CD4-positive, alpha-beta T cell (primary cell): ENCODE results near the gene CADPS. TPM values are rescaled to one million over a fixed set of nuclear protein-coding genes. Genes with fewer than 3 reads are reported as not detected.

ENCODE experiments used
- ATAC-seq: fragments of 200-7000 bp; cut with Tn5 transposase; one replicate; pipeline ENCODE4 v1.10.0; 2022; ENCODE audit warnings: mild to moderate bottlenecking; ENCODE audit not compliant: poor library complexity
- CTCF ChIA-PET: fragments of 350-600 bp; sonication (Branson Sonifier 250); formaldehyde crosslinking; loops from one replicate; lab custom pipeline; 2021; ENCODE audit warnings: antibody characterized with exemption, inconsistent platforms; lab: Charles Lee
- POLR2A ChIA-PET: fragments of 350-600 bp; sonication (Branson Sonifier 250); formaldehyde crosslinking; loops from one replicate; lab custom pipeline; 2021; ENCODE audit warnings: antibody characterized with exemption, inconsistent platforms; lab: Charles Lee
- DNase-seq, 14 experiments: peaks; one replicate each; pipeline ENCODE4 v3.0.0-alpha.2; 2013 to 2020; ENCODE audit warnings: mixed read lengths in 2 of 14
- H3K27ac ChIP-seq, 2 donors: one replicate each; pipeline versions ENCODE4 v1.5.1 to v1.7.0; 2013; ENCODE audit warnings: low read length in 2 of 2, low read depth in 1 of 2, mild to moderate bottlenecking in 1 of 2
- H3K27me3 ChIP-seq, 2 experiments: 1 replicate in 1 of 2; 2 replicates in 1 of 2; pipeline versions ENCODE4 v1.6.1 to v1.7.0; 2013; ENCODE audit warnings: low read length in 2 of 2, control low read depth in 1 of 2, mild to moderate bottlenecking in 1 of 2, moderate library complexity in 1 of 2; ENCODE audit not compliant: insufficient read depth in 2 of 2, control insufficient read depth in 1 of 2
- H3K36me3 ChIP-seq: one replicate; pipeline ENCODE4 v1.6.1; 2013; ENCODE audit warnings: low read length, control low read depth; ENCODE audit not compliant: insufficient read depth
- H3K4me1 ChIP-seq: one replicate; pipeline ENCODE4 v1.6.1; 2013; ENCODE audit warnings: low read length, control low read depth; ENCODE audit not compliant: insufficient read depth
- H3K4me3 ChIP-seq: one replicate; pipeline ENCODE4 v1.5.1; 2013; ENCODE audit warnings: mild to moderate bottlenecking, low read length, moderate library complexity
- H3K9me3 ChIP-seq, 2 experiments: 1 replicate in 1 of 2; 2 replicates in 1 of 2; pipeline versions ENCODE4 v1.6.1 to v1.7.0; 2013; ENCODE audit warnings: low read length in 2 of 2, mild to moderate bottlenecking in 2 of 2, control low read depth in 1 of 2, moderate library complexity in 1 of 2; ENCODE audit not compliant: control insufficient read depth in 1 of 2, insufficient read depth in 1 of 2
- H3K27ac Mint-ChIP-seq: one replicate; pipeline ENCODE4 v1.8.0; 2020; ENCODE audit warnings: mixed read lengths
- H3K27me3 Mint-ChIP-seq: one replicate; pipeline ENCODE4 v1.8.0; 2021; ENCODE audit warnings: mixed read lengths
- H3K36me3 Mint-ChIP-seq: one replicate; pipeline ENCODE4 v1.8.0; 2021; ENCODE audit warnings: low read depth, mixed read lengths
- H3K4me1 Mint-ChIP-seq: one replicate; pipeline ENCODE4 v1.8.0; 2021; ENCODE audit warnings: low read depth, mixed read lengths
- H3K4me3 Mint-ChIP-seq: one replicate; pipeline ENCODE4 v1.8.0; 2020; ENCODE audit warnings: mild to moderate bottlenecking, mixed read lengths
- H3K9me3 Mint-ChIP-seq: one replicate; pipeline ENCODE4 v1.8.0; 2020; ENCODE audit warnings: mixed read lengths
- intact Hi-C, 2 experiments: fragments of 100-400 bp; cut with DNase I in 1 of 2; cut with micrococcal nuclease in 1 of 2; formaldehyde crosslinking; loops; one replicate each; pipeline versions ENCODE4 v1.15.1 to v1.9.0; 2023 to 2025; cut with DNase I, micrococcal nuclease
- total RNA-seq, 174 experiments: library from RNA in 2 of 174; stranded (reverse) in 2 of 174; gene quantifications; one replicate each; pipeline ENCODE4 v1.2.3 and lab custom pipeline; 2021 to 2026
- TF ChIP-seq, protein P1 (sequence below): fragments of 200-600 bp; IDR thresholded peaks from one replicate; pipeline ENCODE4 v1.8.0; 2022; ENCODE audit warnings: antibody characterized with exemption, mild to moderate bottlenecking

The CADPS gene
- total RNA-seq, 2 experiments from 2014 or later: not detected

DNA sequence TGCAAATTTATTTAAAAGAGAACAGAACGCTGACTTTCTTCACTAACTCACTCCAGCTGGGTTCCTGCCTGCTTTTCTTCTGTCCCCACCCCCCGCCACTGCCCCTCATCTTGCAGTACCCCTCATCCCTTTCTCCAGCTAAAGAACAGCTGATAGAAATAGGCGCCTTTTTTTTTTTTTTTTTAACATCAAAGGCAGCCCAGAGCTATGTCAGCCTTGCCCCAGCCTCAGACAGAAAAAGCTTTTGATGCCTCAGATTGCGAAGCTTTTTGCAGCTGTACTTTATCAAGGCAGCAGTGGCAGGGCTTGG lies 1.8 kb downstream of the CADPS start:
- H3K4me1 ChIP-seq: no peaks in the 10 kb centered on the region
- H3K4me3 ChIP-seq: no peak overlapping the region
- H3K27ac ChIP-seq: no peak overlapping the region
- no peaks in the 10 kb centered on the region for H3K36me3 ChIP-seq
- Mint-ChIP-seq H3K4me1 (no peaks in the 10 kb centered on the region), H3K4me3 (no peak overlapping the region), H3K9me3 (peaks cover 5% of the 10 kb centered on the region), H3K36me3 (no peaks in the 10 kb centered on the region), H3K27ac (no peak overlapping the region), H3K27me3 (peaks cover 68% of the 10 kb centered on the region)
- no peak for ATAC-seq
- CTCF ChIA-PET: no interaction called here
- H3K9me3 ChIP-seq: peaks cover 0 to 25% of the 10 kb centered on the region in 2 experiments
- no peak for DNase-seq
- peaks cover 23 to 34% of the 10 kb centered on the region in 2 experiments for H3K27me3 ChIP-seq
- intact Hi-C loops: no loop called here
- TF ChIP-seq, protein P1, sequence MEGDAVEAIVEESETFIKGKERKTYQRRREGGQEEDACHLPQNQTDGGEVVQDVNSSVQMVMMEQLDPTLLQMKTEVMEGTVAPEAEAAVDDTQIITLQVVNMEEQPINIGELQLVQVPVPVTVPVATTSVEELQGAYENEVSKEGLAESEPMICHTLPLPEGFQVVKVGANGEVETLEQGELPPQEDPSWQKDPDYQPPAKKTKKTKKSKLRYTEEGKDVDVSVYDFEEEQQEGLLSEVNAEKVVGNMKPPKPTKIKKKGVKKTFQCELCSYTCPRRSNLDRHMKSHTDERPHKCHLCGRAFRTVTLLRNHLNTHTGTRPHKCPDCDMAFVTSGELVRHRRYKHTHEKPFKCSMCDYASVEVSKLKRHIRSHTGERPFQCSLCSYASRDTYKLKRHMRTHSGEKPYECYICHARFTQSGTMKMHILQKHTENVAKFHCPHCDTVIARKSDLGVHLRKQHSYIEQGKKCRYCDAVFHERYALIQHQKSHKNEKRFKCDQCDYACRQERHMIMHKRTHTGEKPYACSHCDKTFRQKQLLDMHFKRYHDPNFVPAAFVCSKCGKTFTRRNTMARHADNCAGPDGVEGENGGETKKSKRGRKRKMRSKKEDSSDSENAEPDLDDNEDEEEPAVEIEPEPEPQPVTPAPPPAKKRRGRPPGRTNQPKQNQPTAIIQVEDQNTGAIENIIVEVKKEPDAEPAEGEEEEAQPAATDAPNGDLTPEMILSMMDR: no peak
- POLR2A ChIA-PET: no interaction called here

DNA sequence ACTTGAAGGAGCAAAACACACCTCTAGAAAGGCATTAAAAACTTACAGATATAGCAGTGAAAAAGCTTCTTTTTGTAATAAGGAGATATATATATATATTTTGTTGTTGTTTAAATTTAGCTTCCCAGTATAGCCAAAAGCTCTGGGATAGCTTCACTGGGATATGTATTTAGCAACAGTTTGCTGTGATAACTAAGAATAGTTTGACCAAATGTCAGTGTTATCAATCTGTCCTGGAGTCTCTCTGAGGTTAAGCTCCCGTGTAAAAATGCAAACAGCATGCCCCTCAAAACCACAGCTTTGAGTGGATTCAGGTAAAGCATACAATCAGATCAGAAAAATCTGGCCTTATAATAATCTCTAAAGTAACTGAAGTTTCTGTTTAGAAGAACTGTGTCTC lies 2.9 kb downstream of the CADPS start:
- peaks cover 5% of the 10 kb centered on the region for H3K9me3 Mint-ChIP-seq
- no peaks in the 10 kb centered on the region for H3K36me3 ChIP-seq
- H3K4me1 ChIP-seq: no peaks in the 10 kb centered on the region
- no peak for DNase-seq
- intact Hi-C loops: no loop called here
- TF ChIP-seq, protein P1: no peak
- no peaks in the 10 kb centered on the region for H3K36me3 Mint-ChIP-seq
- ATAC-seq: no peak
- H3K4me1 Mint-ChIP-seq: no peaks in the 10 kb centered on the region
- H3K4me3 Mint-ChIP-seq: no peak overlapping the region
- peaks cover 0 to 25% of the 10 kb centered on the region in 2 experiments for H3K9me3 ChIP-seq
- no peak overlapping the region for H3K27ac Mint-ChIP-seq
- CTCF ChIA-PET: no interaction called here
- no peak overlapping the region for H3K27ac ChIP-seq
- H3K27me3 ChIP-seq: peaks cover 23 to 34% of the 10 kb centered on the region in 2 experiments
- POLR2A ChIA-PET: no interaction called here
- H3K4me3 ChIP-seq: no peak overlapping the region
- H3K27me3 Mint-ChIP-seq: peaks cover 58% of the 10 kb centered on the region

DNA sequence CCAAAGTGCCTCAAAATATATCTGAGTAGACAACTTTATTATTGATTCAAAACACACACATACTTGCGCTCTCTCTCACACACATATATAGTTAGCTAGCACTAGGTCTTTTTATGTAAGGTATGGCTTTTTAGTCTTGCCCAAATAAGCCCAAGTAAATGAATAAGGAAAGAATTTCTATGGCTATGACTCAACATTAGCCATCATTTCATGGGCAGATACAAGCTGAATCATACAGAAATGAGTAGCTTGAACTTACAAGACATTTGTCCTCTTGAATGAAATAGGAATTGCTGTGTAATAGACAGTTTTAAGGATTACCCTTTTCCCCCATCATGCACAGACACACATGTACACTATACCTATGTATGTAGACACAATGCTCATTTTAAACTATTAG lies 4.9 kb downstream of the CADPS start:
- peaks cover 4% of the 10 kb centered on the region for H3K9me3 Mint-ChIP-seq
- peaks cover 38% of the 10 kb centered on the region for H3K27me3 Mint-ChIP-seq
- no peak for DNase-seq
- no peaks in the 10 kb centered on the region for H3K4me1 ChIP-seq
- H3K27ac Mint-ChIP-seq: no peak overlapping the region
- POLR2A ChIA-PET: no interaction called here
- H3K27me3 ChIP-seq: peaks cover 14 to 22% of the 10 kb centered on the region in 2 experiments
- H3K4me3 ChIP-seq: no peak overlapping the region
- H3K9me3 ChIP-seq: peaks cover 0 to 17% of the 10 kb centered on the region in 2 experiments
- no peaks in the 10 kb centered on the region for H3K36me3 Mint-ChIP-seq
- no peak for ATAC-seq
- H3K36me3 ChIP-seq: no peaks in the 10 kb centered on the region
- H3K4me1 Mint-ChIP-seq: no peaks in the 10 kb centered on the region
- TF ChIP-seq, protein P1: no peak
- intact Hi-C loops: no loop called here
- H3K27ac ChIP-seq: no peak overlapping the region
- CTCF ChIA-PET: no interaction called here
- H3K4me3 Mint-ChIP-seq: no peak overlapping the region
